SJSA1 (cell line): ENCODE data around the gene ABCC10. TPM values are rescaled to one million over a fixed set of nuclear protein-coding genes. Genes with fewer than 3 reads are reported as not detected.
"Not testable (repeated sequence)": the region's sequence is repeated elsewhere in the genome, so short reads cannot be mapped to it uniquely, and the experiment has no call there.

ENCODE experiments used
- DNase-seq, 2 experiments: peaks; one replicate each; pipeline ENCODE4 v3.0.0-alpha.2; 2015 to 2020; ENCODE audit warnings: low spot score in 2 of 2, low read depth in 1 of 2
- H3K27ac ChIP-seq: fragments of 250-450 bp; sonication (Bioruptor Pico); 2 replicates; pipeline ENCODE4 v1.5.1; 2020; ENCODE audit warnings: mild to moderate bottlenecking, moderate library complexity
- H3K27me3 ChIP-seq: fragments of 250-450 bp; sonication (Bioruptor Pico); replicated peaks from 2 replicates; pipeline ENCODE4 v1.5.1; 2020; ENCODE audit warnings: mild to moderate bottlenecking, moderate library complexity
- H3K36me3 ChIP-seq: fragments of 250-450 bp; sonication (Bioruptor Pico); 2 replicates; pipeline ENCODE4 v1.5.1; 2020; ENCODE audit warnings: mild to moderate bottlenecking
- H3K4me1 ChIP-seq: fragments of 250-450 bp; sonication (Bioruptor Pico); replicated peaks from 2 replicates; pipeline ENCODE4 v1.6.1; 2021; ENCODE audit warnings: mild to moderate bottlenecking
- H3K4me3 ChIP-seq: fragments of 250-450 bp; sonication (Bioruptor Pico); 2 replicates; pipeline ENCODE4 v1.5.1; 2020; ENCODE audit warnings: mild to moderate bottlenecking
- H3K9me3 ChIP-seq: fragments of 250-450 bp; sonication (Bioruptor Pico); replicated peaks from 2 replicates; pipeline ENCODE4 v1.5.1; 2020; ENCODE audit warnings: mild to moderate bottlenecking
- total RNA-seq: library from RNA; depleted of rRNA; stranded (reverse); fragments of >200 nt; shearing (Covaris generic); gene quantifications from 2 replicates; pipeline ENCODE4 v1.2.3, GENCODE V29; 2014; rRNA removed

Gene ABCC10
- total RNA-seq, 1 experiment from 2014 or later: 11.3 TPM

DNA sequence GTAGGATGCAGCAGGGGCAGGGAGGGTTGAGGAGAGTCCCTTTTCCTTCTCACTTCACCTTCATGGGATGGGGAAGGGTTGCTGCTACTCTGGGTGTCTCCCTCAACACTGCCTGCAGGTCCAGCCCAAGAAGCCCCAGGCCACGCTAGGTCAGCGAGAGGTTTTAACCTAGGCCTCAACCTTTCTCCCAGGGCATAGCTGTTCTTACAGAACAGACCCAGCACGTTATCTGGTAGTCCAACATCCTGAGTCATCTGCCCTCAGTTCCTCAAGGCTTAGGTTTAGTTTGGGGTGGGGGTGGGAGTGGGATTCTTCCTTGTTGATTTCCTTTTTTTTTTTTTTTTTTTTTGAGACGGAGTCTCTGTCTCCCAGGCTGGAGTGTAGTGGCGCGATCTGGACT is 67.0 kb downstream of the ABCC10 start:
- H3K27me3 ChIP-seq: no peaks in the 10 kb centered on the region
- H3K9me3 ChIP-seq: no peaks in the 10 kb centered on the region
- H3K4me3 ChIP-seq: no peak overlapping the region
- H3K4me1 ChIP-seq: peaks cover 22% of the 10 kb centered on the region
- no peak overlapping the region for H3K27ac ChIP-seq
- no peak for DNase-seq
- H3K36me3 ChIP-seq: peaks cover 26% of the 10 kb centered on the region

DNA sequence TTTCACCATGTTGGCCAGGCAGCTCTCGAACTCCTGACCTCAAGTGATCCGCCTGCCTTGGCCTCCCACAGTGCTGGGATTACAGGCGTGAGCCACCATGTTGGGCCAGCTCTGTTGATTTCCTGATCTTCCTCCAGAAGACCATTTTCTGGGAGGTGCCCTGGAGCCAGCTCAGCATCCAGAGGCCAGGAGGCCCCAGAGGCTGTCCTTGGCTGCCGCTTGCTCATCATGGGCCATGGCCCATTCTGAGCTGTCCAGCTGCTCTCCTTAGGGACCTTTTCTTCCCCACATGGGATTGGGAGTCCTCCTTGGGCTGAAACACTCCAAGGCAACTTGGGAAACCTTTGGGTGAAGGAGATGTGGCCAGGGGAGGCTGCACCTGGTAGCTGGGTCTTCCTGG is 67.4 kb downstream of the ABCC10 start:
- DNase-seq: no peak
- Histone ChIP-seq H3K27me3 (no peaks in the 10 kb centered on the region), H3K4me3 (no peak overlapping the region), H3K27ac (no peak overlapping the region), H3K9me3 (no peaks in the 10 kb centered on the region), H3K36me3 (peaks cover 30% of the 10 kb centered on the region), H3K4me1 (peaks cover 22% of the 10 kb centered on the region)

DNA sequence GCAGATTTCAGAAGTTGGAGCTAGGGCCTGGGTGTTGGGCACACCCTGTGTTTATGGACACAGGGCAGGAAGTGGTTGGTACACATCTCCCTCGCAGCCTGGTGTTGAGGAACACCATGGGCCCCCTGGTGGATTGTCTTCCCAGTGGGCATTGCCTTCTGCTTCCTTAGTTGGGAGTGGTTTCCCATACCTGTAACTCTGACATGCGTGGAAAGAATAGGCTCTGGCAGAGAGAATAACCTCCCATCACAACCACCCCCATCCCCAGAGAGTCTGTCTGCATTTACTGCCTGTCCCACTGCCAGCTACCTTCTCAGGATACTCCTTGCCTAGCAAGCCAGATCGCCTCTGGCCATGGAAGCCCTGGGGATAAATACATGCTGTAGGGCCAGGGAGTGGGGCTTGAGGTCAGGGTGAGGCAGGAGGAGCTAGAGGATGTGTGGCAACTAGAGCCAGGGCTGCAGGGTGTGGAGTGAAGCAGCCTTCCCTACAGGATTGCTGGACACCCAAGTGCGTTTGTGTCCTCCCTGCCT is 68.1 kb downstream of the ABCC10 start:
- Histone ChIP-seq H3K36me3 (peaks cover 36% of the 10 kb centered on the region), H3K27ac (no peak overlapping the region), H3K27me3 (no peaks in the 10 kb centered on the region), H3K4me3 (no peak overlapping the region), H3K9me3 (no peaks in the 10 kb centered on the region), H3K4me1 (peaks cover 22% of the 10 kb centered on the region)
- no peak for DNase-seq

DNA sequence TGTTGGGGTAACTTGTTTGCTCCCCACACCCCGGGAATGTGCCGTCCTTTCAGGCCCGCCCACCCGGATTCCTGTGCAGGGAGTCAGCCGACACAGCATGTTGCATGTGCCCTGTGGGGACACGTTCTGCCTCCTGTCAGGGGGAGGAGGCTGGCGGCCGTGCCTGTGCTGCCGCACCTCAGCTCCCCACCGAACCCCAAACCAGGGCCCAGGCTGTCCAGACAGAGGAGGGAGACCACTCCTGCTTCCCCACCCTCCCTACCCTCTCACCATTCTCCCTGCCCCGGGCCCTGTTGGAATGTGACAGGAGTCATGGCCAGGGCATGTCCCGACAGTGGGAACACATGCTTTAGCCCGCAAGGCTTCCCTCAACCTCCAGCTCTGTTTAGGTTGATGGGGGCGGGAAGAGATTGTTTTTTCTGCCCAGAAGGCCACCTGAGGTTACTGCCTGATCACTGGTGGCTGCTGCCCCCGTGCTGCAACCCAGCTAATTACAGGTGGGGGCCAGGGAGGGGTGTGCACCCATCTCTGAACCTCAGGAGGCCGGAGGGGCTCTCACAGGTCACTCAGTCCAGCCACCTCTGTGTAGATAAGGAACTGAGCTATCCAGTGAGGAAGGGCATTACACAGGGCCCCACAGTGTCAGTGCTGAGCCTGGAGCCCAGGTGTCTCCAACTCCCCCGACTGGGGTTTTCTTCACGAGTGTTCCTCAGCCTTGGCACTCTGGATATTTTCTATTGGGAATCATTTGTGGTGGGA is 69.2 kb downstream of the ABCC10 start:
- no peak for DNase-seq
- Histone ChIP-seq H3K27me3 (no peaks in the 10 kb centered on the region), H3K9me3 (no peaks in the 10 kb centered on the region), H3K27ac (no peak overlapping the region), H3K36me3 (peaks cover 43% of the 10 kb centered on the region), H3K4me3 (no peak overlapping the region), H3K4me1 (peaks cover 22% of the 10 kb centered on the region)

DNA sequence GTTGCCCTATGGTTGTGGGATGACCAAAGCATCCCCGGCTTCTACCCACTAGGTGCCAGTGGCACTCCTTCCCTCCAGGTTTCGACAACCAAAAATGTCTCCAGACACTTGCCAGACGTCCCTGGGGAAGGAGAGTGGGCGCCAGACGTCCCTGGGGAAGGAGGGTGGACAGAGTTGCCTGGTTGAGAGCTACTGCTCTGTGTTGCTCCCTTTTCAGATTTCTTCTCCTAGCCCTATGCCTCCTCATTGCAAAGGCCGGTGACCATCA is 69.7 kb downstream of the ABCC10 start:
- H3K4me1 ChIP-seq: peaks cover 19% of the 10 kb centered on the region
- H3K4me3 ChIP-seq: no peak overlapping the region
- peaks cover 43% of the 10 kb centered on the region for H3K36me3 ChIP-seq
- H3K27ac ChIP-seq: no peak overlapping the region
- DNase-seq: no peak
- no peaks in the 10 kb centered on the region for H3K27me3 ChIP-seq
- H3K9me3 ChIP-seq: no peaks in the 10 kb centered on the region

DNA sequence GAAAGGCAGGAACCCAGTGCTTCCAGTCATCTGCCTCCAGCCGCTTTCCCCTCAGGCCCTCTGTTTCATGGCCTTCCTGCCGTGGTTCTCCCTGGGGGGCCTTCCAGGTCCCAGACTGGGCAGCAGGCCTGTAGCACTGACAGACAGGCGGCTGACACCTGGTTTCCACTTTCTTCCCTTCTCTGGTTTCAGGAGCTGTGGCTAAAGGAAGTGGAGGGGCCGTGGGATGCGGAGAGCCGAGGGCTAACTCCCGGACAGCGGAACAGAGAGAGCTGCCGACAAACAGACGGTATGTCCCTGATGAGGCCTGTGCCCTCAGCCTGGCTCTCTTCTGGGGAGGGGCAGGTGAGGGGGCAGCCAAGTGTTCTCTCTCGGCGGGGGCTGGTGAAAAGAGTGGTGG is 70.3 kb downstream of the ABCC10 start:
- no peaks in the 10 kb centered on the region for H3K9me3 ChIP-seq
- H3K27me3 ChIP-seq: no peaks in the 10 kb centered on the region
- H3K4me1 ChIP-seq: peaks cover 13% of the 10 kb centered on the region
- H3K27ac ChIP-seq: no peak overlapping the region
- DNase-seq: no peak
- H3K4me3 ChIP-seq: no peak overlapping the region
- H3K36me3 ChIP-seq: peaks cover 49% of the 10 kb centered on the region

DNA sequence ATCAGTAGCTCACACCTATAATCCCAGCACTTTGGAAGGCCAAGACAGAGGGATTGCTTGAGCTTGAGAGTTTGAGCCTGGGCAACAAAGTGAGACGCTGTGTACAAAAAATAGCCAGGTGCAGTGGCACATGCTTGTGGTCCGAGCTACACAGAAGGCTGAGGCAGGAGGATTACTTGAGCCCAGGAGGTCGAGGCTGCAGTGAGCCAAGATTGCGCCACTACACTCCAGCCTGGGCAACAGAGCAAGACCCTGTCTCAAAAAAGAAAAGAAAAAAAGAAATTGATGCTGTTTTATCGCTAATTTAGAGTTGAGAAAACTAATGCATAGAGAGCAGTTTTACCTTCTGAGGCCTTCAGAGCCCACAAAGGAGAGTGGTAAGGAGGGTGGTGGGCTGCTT is 71.0 kb downstream of the ABCC10 start:
- not testable (repeated sequence) for H3K27me3 ChIP-seq, H3K9me3 ChIP-seq, H3K4me3 ChIP-seq, H3K27ac ChIP-seq, DNase-seq
- Histone ChIP-seq H3K36me3 (peaks cover 51% of the 10 kb centered on the region), H3K4me1 (peaks cover 11% of the 10 kb centered on the region)

DNA sequence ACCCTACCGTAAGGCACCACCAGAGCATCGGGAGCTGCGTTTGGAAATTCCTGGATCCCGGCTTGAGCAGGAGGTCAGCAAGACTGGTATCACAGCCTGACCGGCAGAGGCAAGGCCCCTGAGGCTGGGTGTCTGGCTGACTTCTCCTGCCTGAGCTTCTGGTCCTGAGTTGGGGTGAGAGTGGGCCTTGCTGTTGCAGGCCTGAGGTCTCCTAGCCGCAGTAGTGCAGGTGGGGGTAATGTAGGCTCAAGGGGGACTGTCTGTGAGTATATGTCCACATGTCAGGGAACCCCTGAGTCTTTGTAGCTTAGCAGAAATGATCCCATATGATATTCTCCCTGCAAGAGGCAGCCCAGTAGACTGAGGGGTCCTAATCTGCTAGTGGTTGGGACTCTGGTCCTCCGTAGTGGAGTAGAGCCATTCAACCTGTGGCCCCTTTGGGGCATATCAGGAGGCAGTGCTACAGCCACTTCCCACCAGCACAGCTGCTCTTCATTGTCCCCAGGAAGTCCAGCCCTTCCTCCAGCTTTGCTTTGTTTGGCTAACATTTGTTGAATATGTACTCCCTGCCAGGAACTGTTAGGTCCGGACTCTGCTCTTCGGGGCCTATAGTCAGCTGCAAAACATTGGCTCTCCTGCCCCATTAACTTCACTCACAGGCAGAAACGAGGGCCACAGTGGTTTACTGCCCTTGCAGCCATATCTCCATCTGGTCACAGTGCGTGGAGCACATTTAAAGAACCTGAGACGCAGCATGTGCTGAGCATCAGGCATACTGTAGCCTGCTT is 71.9 kb downstream of the ABCC10 start:
- Histone ChIP-seq H3K27me3 (no peaks in the 10 kb centered on the region), H3K4me3 (no peak overlapping the region), H3K36me3 (peaks cover 52% of the 10 kb centered on the region), H3K27ac (no peak overlapping the region), H3K4me1 (peaks cover 11% of the 10 kb centered on the region), H3K9me3 (no peaks in the 10 kb centered on the region)
- no peak for DNase-seq

Other genes starting within 250 kb of the ABCC10 start
- gene CUL9, start 245.3 kb upstream of the ABCC10 start, total RNA-seq: 8.3 and 15.7 TPM in 2 replicates
- gene DNPH1, start 198.1 kb upstream of the ABCC10 start, total RNA-seq: 35.7 and 71.5 TPM in 2 replicates
- not detected in 2 replicates for gene TTBK1, start 184.1 kb upstream of the ABCC10 start, total RNA-seq
- gene SLC22A7, start 129.3 kb upstream of the ABCC10 start, total RNA-seq: not detected in 2 replicates
- gene CRIP3, start 118.7 kb upstream of the ABCC10 start, total RNA-seq: not detected in 2 replicates
- 8.0 and 12.2 TPM in 2 replicates for gene ZNF318, start 57.9 kb upstream of the ABCC10 start, total RNA-seq
- 0.16 TPM in 1 of 2 replicates, not detected in the other for gene DLK2, start 28.0 kb downstream of the ABCC10 start, total RNA-seq
- gene TJAP1, start 50.0 kb downstream of the ABCC10 start, total RNA-seq: 18.5 and 24.8 TPM in 2 replicates
- gene LRRC73, start 82.8 kb downstream of the ABCC10 start, total RNA-seq: not detected in 2 replicates
- 59.2 and 116 TPM in 2 replicates for gene YIPF3, start 89.4 kb downstream of the ABCC10 start, total RNA-seq
- gene POLR1C, start 89.5 kb downstream of the ABCC10 start, total RNA-seq: 24.4 and 28.3 TPM in 2 replicates
- 35.8 and 81.8 TPM in 2 replicates for gene XPO5, start 148.5 kb downstream of the ABCC10 start, total RNA-seq
- 22.6 and 27.3 TPM in 2 replicates for gene POLH, start 148.6 kb downstream of the ABCC10 start, total RNA-seq
- gene GTPBP2, start 201.7 kb downstream of the ABCC10 start, total RNA-seq: 57.3 and 59.8 TPM in 2 replicates
- gene MAD2L1BP, start 208.3 kb downstream of the ABCC10 start, total RNA-seq: 17.9 and 59.4 TPM in 2 replicates
- gene RSPH9, start 217.5 kb downstream of the ABCC10 start, total RNA-seq: not detected in 2 replicates